HG03045 (cell line): ENCODE data around the gene EML6.
"Not testable (repeated sequence)": the region's sequence is repeated elsewhere in the genome, so short reads cannot be mapped to it uniquely, and the experiment has no call there.

Source experiments
- ATAC-seq: cut with Tn5 transposase; IDR thresholded peaks from one replicate; pipeline ENCODE4 v1.9.1; 2021; ENCODE audit warnings: mild to moderate bottlenecking, moderate library complexity; ENCODE audit not compliant: unreplicated experiment

Gene EML6

DNA sequence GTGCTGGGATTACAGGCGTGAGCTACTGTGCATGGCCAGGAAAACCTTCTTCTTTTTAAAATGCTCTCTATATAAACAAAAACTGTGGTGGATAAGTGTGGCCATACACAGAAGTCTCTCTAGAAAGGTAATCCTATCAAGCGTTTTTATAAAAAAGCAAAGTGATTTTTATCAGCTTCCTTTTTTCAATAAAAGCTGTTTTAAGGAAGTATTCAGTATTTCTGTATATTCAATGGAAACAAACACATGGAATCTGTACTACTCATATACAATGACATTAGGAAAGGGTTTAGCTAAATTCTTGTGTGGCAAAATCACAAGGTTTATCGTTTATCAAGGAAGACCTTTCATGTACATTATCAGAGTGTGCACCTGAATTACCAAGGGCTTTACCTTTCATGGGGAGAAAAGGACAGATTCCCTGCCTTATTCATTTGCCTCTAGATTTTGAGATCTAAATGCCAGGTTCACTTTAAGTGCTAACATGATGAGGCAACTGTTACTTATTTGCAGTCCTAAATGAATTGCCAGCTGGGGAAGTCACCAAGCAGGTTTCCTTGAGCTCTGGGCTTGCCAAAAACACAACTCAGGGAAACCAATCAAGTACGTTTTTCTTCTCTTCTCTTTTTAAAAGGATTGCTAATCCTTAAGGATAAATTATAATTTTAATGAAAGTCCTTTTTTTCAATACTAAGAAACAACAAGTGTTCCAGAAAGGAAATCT, 256.0 kb downstream of the EML6 start:
- no peak for ATAC-seq

- no peak for ATAC-seq
Observed at GRCh38 chr2:54981385-54981784, 257.9 kb downstream of the EML6 start.

GRCh38 chr2:54983345-54984220, 260.1 kb downstream of the EML6 start:
- no peak for ATAC-seq

- no peak for ATAC-seq
Observed at GRCh38 chr2:54984476-54984875, 261.0 kb downstream of the EML6 start.

DNA sequence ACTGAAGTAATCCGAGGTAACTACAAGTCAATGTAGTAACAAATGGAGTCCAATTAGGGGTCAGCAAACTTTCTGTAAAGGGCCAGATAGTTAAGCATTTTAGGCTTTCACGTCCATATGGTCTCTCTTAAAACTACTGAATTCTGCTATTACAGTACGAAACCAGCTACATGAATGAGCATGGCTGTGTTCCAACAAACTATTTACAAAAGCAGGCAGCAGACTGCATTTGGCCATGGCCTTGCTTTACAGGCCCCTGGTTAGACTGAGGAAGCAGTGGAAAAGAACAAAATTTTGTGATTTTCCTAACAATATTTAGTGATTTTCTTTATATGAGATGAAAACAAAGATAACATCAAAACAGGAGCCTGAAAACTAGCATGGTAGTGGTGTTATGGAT, 262.8 kb downstream of the EML6 start:
- ATAC-seq = no peak

DNA sequence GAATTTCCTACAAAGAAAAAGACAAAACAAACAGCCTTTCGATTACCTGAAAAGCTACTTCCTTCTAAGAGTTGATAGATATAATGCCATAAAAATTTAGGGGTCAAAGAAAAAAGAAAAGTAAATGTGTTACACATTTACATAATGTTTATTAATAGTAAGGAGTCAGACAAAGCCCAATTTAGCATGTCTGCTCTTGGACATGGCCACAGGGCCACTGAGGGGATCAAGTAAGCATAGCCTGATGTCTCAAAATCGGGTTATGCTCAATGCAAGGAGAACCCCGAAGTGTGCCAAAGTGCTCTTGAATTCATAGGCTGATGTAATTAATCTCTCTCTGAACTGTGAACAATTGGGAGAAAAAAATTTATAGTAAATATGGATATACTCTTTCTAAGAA, 265.1 kb downstream of the EML6 start:
- ATAC-seq = no peak

- not testable (repeated sequence) for ATAC-seq
Observed at GRCh38 chr2:54990694-54991093, 267.2 kb downstream of the EML6 start.

GRCh38 chr2:54995553-54995952, 272.1 kb downstream of the EML6 start:
- ATAC-seq = no peak

DNA sequence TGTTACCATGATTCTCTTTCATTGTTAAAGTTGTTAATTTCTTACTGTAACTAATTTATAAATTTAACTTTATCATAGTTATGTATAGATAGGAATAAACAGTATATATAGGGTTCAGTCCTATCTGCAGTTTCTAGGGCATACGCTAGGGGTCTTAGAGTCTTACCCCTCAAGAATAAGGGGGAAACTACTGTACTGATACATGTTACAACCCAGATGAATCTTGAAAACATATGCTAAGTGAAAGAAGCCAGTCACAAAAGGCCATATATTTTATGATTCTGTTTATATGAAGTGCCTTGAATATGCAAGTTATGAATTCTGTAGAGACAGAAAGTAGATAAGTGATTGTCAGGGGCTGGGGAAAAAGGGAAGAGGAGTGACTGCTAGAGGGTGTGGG, 274.4 kb downstream of the EML6 start:
- ATAC-seq = no peak

DNA sequence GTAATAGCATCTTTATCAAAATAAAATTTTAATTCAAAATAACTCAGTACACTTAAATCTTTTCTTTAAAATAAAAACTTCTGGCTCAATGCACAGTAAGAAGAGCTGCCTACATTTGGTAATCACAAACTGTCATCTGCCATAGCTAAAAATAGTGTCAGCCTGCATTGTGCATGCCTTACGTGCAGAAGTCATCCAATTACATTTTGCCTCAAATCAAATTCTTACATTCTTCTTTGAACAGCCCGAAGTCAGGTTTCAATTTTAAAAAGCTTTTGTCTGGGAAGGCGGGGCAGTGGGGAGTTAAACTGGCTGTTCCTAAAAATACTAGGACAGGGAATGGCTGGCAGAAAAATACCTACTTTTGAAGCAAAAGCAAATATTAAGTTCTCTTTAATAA, 275.7 kb downstream of the EML6 start:
- no peak for ATAC-seq

DNA sequence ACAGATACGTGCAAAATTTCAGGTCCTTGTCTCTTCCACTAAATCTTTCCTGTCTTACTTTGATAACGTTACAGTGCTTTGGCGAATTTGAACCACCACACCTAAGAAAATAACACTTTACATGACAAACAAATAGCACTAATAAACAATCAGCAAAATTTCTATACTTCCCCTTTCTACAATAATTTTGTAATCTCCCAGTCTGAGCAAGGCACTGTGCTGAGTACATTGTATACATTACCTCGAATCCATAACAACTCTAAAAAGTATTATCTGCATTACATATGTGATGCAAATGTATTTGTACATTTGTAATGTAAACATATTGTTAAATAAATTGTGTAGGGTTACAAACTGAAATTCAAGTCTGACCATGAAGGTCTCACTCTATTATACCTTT, 276.9 kb downstream of the EML6 start:
- no peak for ATAC-seq

- no peak for ATAC-seq
Observed at GRCh38 chr2:55001716-55002115, 278.3 kb downstream of the EML6 start.

- no peak for ATAC-seq
Observed at GRCh38 chr2:55003706-55004639, 280.5 kb downstream of the EML6 start.

GRCh38 chr2:55006306-55006705, 282.8 kb downstream of the EML6 start:
- no peak for ATAC-seq

- no peak for ATAC-seq
Observed at GRCh38 chr2:55009277-55010060, 286.0 kb downstream of the EML6 start.

GRCh38 chr2:55010149-55010591, 286.7 kb downstream of the EML6 start:
- peak; percentile 97 for ATAC-seq

DNA sequence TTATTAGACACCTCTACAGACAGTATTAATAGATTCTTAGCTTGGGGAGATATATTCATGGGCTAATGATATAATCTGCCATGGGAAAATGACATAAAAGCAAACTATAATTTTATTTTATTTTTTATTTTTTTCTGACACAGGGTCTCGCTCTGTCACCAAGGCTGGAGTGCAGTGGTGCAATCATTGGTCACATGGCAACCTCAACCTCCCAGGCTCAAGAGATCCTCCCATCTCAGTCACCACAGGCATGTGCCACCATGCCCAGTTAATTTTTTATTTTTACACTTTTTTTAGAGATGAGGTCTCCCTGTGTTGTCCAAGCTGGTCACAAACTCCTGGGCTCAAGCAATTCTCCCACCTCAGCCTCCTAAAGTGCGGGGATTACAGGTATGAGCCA, 287.5 kb downstream of the EML6 start:
- no peak for ATAC-seq

DNA sequence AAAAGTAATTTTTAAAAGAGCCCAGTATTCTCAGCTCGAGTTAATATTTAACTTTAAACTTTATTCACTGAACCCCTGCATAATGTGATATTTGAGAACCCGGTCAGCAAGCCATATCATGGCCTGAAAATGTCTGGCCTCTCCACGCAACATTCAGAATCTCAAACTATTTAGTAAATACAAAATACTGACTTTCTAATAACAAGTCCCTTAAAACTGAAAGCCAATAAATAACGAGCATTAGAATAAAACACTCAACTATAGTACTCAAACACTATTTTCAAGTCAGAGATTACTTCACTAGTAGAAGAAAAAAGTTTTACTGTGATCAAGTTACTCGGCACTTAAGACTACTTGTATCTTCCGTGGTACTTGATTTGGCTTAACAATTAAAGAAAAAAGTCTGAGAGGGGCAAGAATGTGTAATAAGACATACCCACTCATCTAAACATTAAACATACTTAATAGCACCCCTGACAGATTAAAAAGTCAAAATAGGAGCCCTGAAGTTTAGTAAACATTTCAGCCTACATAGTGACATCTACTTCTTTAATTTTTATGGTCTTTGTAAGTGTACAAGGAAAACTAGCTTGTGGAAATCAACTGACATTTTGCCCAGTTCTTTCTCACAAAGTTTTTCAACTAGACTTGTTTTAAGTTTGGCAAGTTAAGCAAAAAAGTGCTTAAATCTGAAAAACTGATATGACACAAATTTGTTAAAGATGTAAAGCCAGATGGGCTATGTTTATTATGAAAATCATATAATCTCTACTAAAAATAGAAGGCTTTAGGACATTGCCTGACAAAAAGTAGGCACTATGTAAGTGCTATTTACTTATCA, 288.6 kb downstream of the EML6 start:
- ATAC-seq = no peak

- ATAC-seq = no peak
Observed at GRCh38 chr2:55012672-55013484, 289.4 kb downstream of the EML6 start.
